GM18861 (cell line): ENCODE measurements around the gene ELMO3.

ENCODE experiments used
- ATAC-seq: cut with Tn5 transposase; IDR thresholded peaks from one replicate; pipeline ENCODE4 v1.9.1; 2021; ENCODE audit not compliant: unreplicated experiment

ELMO3 gene

DNA sequence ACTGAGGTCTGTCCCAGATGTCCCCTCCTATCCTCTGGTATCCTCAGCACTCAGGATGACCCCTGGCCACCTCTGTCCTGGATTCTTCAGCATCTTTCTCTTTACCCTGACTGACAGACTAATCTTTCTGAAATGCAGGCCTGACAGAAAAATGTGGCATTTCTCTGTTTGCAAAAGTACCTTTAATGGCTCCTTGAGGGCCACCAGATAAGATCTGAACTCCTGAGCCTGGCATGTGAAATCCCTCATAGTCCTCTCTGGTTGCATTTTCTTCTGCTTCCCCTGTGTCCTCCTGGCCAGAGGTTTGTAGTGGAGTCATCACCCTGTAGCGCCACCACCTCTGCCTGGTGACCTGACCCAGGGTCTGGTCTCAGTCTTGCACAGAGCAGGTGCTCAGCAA is 2.0 kb upstream of the ELMO3 start:
- no peak for ATAC-seq

- ATAC-seq: no peak
These were observed 1.2 kb upstream of the ELMO3 start for GRCh38 chr16:67197704-67198103.

DNA sequence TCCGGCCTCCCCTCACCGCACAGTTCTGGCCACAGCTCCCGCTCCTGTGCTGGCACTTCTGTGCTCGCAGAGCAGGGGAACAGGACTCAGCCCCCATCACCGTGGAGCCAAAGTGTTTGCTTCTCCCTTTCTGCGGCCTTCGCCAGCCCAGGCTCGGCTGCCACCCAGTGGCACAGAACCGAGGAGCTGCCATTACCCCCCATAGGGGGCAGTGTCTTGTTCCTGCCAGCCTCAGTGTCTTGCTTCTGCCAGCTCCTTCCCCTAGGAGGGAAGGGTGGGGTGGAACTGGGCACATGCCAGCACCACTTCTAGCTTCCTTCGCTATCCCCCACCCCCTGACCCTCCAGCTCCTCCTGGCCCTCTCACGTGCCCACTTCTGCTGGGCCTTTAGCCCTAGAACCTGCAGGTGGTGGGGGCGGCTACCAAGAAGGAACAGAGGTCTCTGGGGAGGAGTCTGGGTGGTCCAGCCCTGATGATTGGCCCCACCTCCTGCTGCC is 645 bp upstream of the ELMO3 start:
- no peak for ATAC-seq

- no peak for ATAC-seq
These were observed 872 bp downstream of the ELMO3 start for GRCh38 chr16:67199808-67200198.

DNA sequence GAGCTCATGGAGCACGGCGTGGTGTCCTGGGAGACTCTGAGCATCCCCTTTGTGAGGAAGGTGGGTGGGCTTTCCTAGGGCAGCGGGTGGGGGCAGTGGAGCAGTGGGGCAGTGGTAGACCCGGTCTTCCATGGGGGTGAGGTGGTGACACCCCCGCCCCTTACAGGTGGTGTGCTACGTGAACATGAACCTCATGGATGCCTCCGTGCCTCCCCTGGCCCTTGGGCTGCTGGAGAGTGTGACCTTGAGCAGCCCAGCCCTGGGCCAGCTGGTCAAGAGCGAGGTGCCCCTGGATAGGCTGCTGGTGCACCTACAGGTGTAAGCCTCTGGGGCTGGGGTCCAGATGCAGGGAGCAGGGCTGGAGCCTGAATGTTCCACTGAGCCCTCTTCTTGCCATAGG is 1.6 kb downstream of the ELMO3 start:
- no peak for ATAC-seq

DNA sequence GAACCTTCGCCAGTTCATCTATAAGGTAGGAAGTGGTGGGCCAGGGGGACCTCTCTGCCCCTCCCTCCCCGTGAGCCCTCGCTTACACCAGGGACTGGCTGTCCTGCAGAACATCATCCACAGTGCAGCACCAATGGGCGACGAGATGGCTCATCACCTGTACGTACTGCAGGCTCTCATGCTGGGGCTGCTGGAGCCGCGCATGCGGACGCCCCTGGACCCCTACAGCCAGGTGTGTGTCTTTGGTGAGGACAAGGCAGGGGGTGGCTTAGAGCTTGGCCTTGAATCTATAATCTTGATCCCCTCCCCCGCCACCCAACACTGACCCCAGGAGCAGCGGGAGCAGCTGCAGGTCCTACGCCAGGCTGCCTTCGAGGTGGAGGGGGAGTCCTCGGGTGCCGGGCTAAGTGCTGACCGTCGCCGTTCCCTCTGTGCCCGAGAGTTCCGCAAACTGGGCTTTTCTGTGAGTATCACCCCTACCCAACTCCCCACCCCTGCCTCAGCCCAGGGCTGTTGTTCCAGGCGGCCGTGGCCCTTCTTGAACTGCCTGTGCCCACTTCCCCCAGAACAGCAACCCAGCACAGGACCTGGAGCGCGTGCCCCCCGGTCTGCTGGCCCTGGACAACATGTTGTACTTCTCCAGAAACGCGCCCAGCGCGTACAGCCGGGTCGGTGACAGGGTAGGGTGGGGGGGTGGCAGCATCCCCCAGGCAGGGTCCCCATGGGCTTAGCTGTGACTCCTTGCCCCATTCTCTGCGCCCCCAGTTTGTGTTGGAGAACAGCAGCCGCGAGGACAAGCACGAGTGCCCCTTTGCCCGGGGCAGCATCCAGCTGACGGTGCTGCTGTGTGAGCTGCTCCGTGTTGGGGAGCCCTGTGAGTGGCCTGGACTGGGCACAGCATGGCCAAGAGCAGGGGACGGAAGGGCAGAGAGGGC is 2.7 kb downstream of the ELMO3 start:
- no peak for ATAC-seq

DNA sequence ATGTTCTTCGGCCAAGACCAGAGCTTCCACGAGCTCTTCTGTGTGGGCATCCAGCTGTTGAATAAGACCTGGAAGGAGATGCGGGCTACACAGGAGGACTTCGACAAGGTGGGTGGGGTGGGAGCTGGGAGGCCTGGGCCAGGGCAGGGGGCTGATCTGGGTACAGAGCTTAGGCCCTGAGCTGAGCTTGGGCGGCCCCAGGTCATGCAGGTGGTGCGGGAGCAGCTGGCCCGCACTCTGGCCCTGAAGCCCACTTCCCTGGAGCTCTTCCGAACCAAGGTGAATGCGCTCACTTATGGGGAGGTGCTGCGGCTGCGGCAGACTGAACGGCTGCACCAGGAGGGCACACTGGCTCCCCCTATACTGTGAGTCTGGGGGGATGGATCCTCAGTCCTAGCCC is 3.5 kb downstream of the ELMO3 start:
- ATAC-seq: no peak

- ATAC-seq: no peak
These were observed 4.1 kb downstream of the ELMO3 start for GRCh38 chr16:67202956-67203493.

DNA sequence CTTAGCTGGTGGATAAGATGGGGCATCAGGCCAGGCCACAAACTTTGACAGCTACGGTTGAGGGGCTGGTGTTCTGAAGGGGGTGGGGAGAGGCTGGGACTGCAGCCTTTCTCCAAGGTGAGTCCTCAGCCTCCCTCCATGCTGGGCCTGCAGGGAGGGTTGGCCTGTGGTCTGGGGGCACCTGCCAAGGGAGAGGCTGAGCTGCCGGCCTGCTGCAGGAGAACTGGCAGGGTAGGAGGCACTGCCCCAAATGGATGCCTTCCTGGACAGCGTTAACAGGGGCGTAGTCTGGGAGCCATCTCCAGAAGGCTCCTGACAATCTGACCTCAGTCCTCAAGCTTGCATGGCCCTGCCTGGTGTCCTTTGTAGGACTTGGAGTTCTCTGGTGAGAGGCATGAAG is 5.1 kb downstream of the ELMO3 start:
- ATAC-seq: no peak

- ATAC-seq: no peak
These were observed 7.4 kb downstream of the ELMO3 start for GRCh38 chr16:67206129-67206837.

DNA sequence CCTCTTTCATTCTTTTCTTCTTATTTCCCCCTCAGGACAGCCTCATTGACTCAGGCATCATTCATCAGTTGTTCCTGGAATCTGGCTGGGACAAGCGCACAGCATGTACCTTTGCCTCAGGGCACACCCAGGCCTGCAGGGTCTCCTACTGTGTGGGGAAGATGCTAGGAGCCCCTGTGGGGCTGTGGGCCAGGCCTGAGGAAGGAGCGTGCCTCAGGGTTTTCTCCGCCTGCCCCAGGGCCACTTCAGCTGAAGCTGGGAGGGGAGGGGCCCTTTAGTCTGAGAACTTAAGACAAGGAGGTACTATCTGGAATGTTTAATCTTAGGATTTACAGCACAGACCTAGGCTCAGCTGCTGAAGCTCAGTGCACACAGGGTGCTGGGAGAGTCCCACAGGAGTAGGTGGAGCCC is 7.9 kb downstream of the ELMO3 start:
- ATAC-seq: no peak

DNA sequence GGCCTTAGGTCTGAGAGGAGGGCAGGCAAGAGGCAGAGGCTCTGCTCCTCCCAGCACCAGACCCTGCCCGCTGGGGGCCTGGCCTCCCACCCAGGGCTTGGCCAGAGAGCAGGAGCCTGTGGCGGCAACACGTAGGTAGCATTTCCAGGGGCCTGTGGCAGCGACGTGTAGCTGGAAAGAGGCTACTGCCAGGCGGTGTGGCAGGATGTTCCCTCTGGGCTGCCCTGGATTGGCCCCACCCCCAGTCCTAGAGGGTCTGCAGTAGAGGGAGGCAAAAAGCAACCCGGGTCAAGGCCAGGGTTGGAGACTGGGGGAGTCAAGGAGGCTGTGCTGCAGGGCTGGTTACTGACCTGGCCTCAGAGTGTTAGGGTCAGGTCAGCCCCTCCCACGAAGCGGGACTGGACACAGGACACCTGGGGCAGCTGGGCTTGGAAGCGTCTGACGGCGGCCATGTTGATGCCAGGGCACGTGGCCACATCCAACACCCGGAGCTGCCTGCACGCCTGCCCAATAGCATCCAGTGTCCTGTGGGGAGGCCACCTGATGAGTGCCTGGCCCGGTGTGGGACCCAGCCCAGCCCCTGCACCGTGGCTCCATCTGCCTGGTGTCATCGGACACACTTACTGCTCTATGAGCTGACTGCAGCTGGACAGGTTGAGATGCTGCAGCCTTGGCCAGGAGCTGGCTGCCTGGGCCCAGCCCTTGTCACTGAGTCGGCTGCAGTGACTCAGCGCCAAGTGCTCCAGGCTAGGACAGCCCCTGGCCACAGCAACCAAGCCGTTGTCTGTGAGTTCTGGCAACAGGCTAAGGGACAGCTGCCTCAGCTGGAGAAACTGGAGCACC is 8.5 kb downstream of the ELMO3 start:
- ATAC-seq: no peak

DNA sequence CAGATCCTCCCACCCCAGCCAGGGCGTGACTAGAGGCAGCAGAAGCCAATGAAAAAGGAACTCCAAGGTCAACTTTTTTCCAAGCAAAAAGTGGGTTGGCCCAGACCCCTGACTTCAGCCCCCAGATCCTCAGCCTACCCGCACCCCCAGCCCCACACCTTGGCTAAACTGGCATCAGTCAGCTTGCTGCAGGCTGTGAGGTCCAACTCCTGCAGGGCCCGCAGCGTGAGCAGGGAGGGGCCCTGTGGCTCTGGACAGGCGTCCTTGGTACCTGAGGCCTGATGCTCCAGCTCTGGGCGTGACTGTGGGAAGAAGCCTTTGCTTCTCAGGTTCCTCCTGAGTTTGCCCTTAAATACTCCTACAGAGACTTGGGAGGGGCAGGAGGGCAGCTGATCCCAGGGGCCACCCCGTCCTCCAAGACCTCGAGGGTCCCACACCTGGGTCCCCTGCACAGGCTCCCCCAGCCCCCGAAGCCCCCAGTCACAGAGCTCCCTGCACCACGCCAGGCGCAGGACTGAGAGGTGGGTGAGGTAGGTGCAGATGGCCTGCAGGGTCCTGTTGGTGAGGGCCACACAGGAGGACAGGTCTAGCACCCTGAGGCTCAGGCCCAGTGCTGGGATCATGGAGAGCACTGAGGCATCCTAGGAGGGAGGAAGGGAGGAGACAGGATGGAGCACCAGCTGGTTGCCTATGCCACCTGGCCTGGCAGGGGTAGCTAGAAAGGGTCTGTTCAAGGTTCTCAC is 9.4 kb downstream of the ELMO3 start:
- no peak for ATAC-seq

- no peak for ATAC-seq
These were observed 10.6 kb downstream of the ELMO3 start for GRCh38 chr16:67209565-67209964.

- no peak for ATAC-seq
These were observed 11.4 kb downstream of the ELMO3 start for GRCh38 chr16:67210069-67210937.

- no peak for ATAC-seq
These were observed 12.7 kb downstream of the ELMO3 start for GRCh38 chr16:67211674-67212073.

- ATAC-seq: no peak
These were observed 13.8 kb downstream of the ELMO3 start for GRCh38 chr16:67212766-67213165.

- no peak for ATAC-seq
These were observed 14.5 kb downstream of the ELMO3 start for GRCh38 chr16:67213197-67214019.
